Astrocyte of the cerebellum (primary cell): ENCODE measurements around the gene BRD4.

Experiments used
- DNase-seq: peaks from one replicate; pipeline ENCODE4 v3.0.0-alpha.2; 2011; ENCODE audit warnings: low read depth
- H3K4me3 ChIP-seq: 2 replicates; pipeline ENCODE4 v1.5.1; 2011; ENCODE audit warnings: mild to moderate bottlenecking, low read depth, low read length, moderate library complexity
- CTCF ChIP-seq: IDR thresholded peaks from 2 replicates; pipeline ENCODE4 v1.5.1; 2012; ENCODE audit warnings: low read length, low read depth, moderate library complexity, mild to moderate bottlenecking; ENCODE audit errors: missing control alignments
- in situ Hi-C: cut with HindIII; loops from 2 replicates; pipeline ENCODE4 v1.10.0; 2017; ENCODE audit warnings: low sequenced_read_pairs

BRD4 gene

GRCh38 chr19:15374796-15375440 is 42.6 kb upstream of the BRD4 start:
- in situ Hi-C loops = loop anchor here (5.0 kb wide), 1 partner anchor 48 kb away; no protein-coding TSS in a partner anchor
- DNase-seq = no peak
- TF ChIP-seq CTCF = no peak
- no peak overlapping the region for H3K4me3 ChIP-seq

- in situ Hi-C loops = no loop called here
- TF ChIP-seq CTCF = no peak
- DNase-seq = no peak
- H3K4me3 ChIP-seq = no peak overlapping the region
Observed at GRCh38 chr19:15374105-15374651, 41.8 kb upstream of the BRD4 start.

GRCh38 chr19:15373644-15374043 is 41.3 kb upstream of the BRD4 start:
- in situ Hi-C loops = no loop called here
- DNase-seq = no peak
- H3K4me3 ChIP-seq = no peak overlapping the region
- TF ChIP-seq CTCF = no peak

GRCh38 chr19:15372891-15373301 is 40.6 kb upstream of the BRD4 start:
- in situ Hi-C loops = no loop called here
- DNase-seq = no peak
- no peak for TF ChIP-seq CTCF
- no peak overlapping the region for H3K4me3 ChIP-seq

GRCh38 chr19:15372470-15372869 is 40.1 kb upstream of the BRD4 start:
- DNase-seq = no peak
- in situ Hi-C loops = no loop called here

GRCh38 chr19:15371786-15372380 is 39.5 kb upstream of the BRD4 start:
- DNase-seq = no peak
- no peak for TF ChIP-seq CTCF
- in situ Hi-C loops = no loop called here
- no peak overlapping the region for H3K4me3 ChIP-seq

More at GRCh38 chr19:15372470-15372869, 40.1 kb upstream of the BRD4 start:
- no peak for TF ChIP-seq CTCF
- no peak overlapping the region for H3K4me3 ChIP-seq
